GM21786 (cell line): Measurements from ENCODE around the gene AKAP11.

Source experiments
- ATAC-seq: cut with Tn5 transposase; IDR thresholded peaks from one replicate; pipeline ENCODE4 v1.9.1; 2021; ENCODE audit not compliant: unreplicated experiment

The AKAP11 gene

GRCh38 chr13:42329239-42329638 lies 57.3 kb downstream of the AKAP11 start:
- no peak for ATAC-seq

- ATAC-seq, result no peak
Measured at GRCh38 chr13:42331009-42331408, 59.1 kb downstream of the AKAP11 start.

- peak; percentile 81 for ATAC-seq
Measured at GRCh38 chr13:42333613-42334328, 61.8 kb downstream of the AKAP11 start.

GRCh38 chr13:42334329-42334706 lies 62.4 kb downstream of the AKAP11 start:
- peak; percentile 20 for ATAC-seq

GRCh38 chr13:42337808-42338600 lies 66.1 kb downstream of the AKAP11 start:
- no peak for ATAC-seq

- no peak for ATAC-seq
Measured at GRCh38 chr13:42345367-42345766, 73.4 kb downstream of the AKAP11 start.

GRCh38 chr13:42348576-42348975 lies 76.6 kb downstream of the AKAP11 start:
- no peak for ATAC-seq

GRCh38 chr13:42350141-42350540 lies 78.2 kb downstream of the AKAP11 start:
- no peak for ATAC-seq

- peak; percentile 81 for ATAC-seq
Measured at GRCh38 chr13:42354241-42355091, 82.5 kb downstream of the AKAP11 start.

GRCh38 chr13:42355092-42355485 lies 83.1 kb downstream of the AKAP11 start:
- ATAC-seq, result no peak

- ATAC-seq, result no peak
Measured at GRCh38 chr13:42355491-42356183, 83.7 kb downstream of the AKAP11 start.

GRCh38 chr13:42356184-42356575 lies 84.2 kb downstream of the AKAP11 start:
- ATAC-seq, result no peak

- ATAC-seq, result no peak
Measured at GRCh38 chr13:42360046-42360574, 88.2 kb downstream of the AKAP11 start.

- ATAC-seq, result no peak
Measured at GRCh38 chr13:42361701-42362100, 89.7 kb downstream of the AKAP11 start.

GRCh38 chr13:42363941-42364612 lies 92.1 kb downstream of the AKAP11 start:
- ATAC-seq, result no peak

- ATAC-seq, result no peak
Measured at GRCh38 chr13:42364613-42365000, 92.7 kb downstream of the AKAP11 start.

GRCh38 chr13:42367831-42368230 lies 95.9 kb downstream of the AKAP11 start:
- no peak for ATAC-seq

GRCh38 chr13:42369071-42369797 lies 97.3 kb downstream of the AKAP11 start:
- no peak for ATAC-seq

- no peak for ATAC-seq
Measured at GRCh38 chr13:42370229-42370628, 98.3 kb downstream of the AKAP11 start.
